SK-N-SH treated with all-trans-retinoic acid at 6 μM for 48 hours (cell line): Measurements from ENCODE around the gene CPA5.

ENCODE experiments used
- ARNTL ChIP-seq: fragments of 450-650 bp; formaldehyde crosslinking; IDR thresholded peaks from 2 replicates; pipeline ENCODE4 v1.5.0; 2020; ENCODE audit warnings: low read depth, mild to moderate bottlenecking, moderate library complexity, borderline replicate concordance
- ESRRG ChIP-seq: fragments of 250-450 bp; sonication (Bioruptor Pico); IDR thresholded peaks from 2 replicates; pipeline ENCODE4 v1.6.1; 2021; ENCODE audit warnings: mild to moderate bottlenecking
- ISL1 ChIP-seq: fragments of 250-450 bp; sonication (Bioruptor Pico); IDR thresholded peaks from 2 replicates; pipeline ENCODE4 v2.1.2; 2022; ENCODE audit warnings: mild to moderate bottlenecking, moderate library complexity
- PATZ1 ChIP-seq: fragments of 250-450 bp; sonication (Bioruptor Pico); IDR thresholded peaks from 2 replicates; pipeline ENCODE4 v1.8.0; 2020; ENCODE audit warnings: mild to moderate bottlenecking, moderate library complexity, borderline replicate concordance
- PPARA ChIP-seq: fragments of 250-450 bp; sonication (Bioruptor Pico); IDR thresholded peaks from 2 replicates; pipeline ENCODE4 v1.5.0; 2020; ENCODE audit warnings: mild to moderate bottlenecking, borderline replicate concordance
- RARB ChIP-seq: fragments of 250-450 bp; sonication (Bioruptor Pico); IDR thresholded peaks from 2 replicates; pipeline ENCODE4 v1.8.0; 2021; ENCODE audit warnings: mild to moderate bottlenecking, moderate library complexity
- SNAI2 ChIP-seq: fragments of 250-450 bp; sonication (Bioruptor Pico); IDR thresholded peaks from 2 replicates; pipeline ENCODE4 v1.5.0; 2020; ENCODE audit warnings: mild to moderate bottlenecking, moderate library complexity
- TCF4 ChIP-seq: fragments of 250-450 bp; sonication (Bioruptor Pico); IDR thresholded peaks from 2 replicates; pipeline ENCODE4 v1.8.0; 2021; ENCODE audit warnings: mild to moderate bottlenecking, moderate library complexity, borderline replicate concordance
- TOX ChIP-seq: fragments of 250-450 bp; sonication (Bioruptor Pico); IDR thresholded peaks from 2 replicates; pipeline ENCODE4 v1.8.0; 2021; ENCODE audit warnings: mild to moderate bottlenecking, moderate library complexity, borderline replicate concordance
- ZFP30 ChIP-seq: fragments of 450-650 bp; formaldehyde crosslinking; IDR thresholded peaks from 2 replicates; pipeline ENCODE4 v1.5.0; 2022; ENCODE audit warnings: mild to moderate bottlenecking, moderate library complexity
- ZNF565 ChIP-seq: fragments of 450-650 bp; formaldehyde crosslinking; conservative IDR thresholded peaks from 2 replicates; pipeline ENCODE4 v1.5.0; 2020; ENCODE audit warnings: low read depth, mild to moderate bottlenecking, moderate library complexity
- ZNF70 ChIP-seq: fragments of 450-650 bp; formaldehyde crosslinking; IDR thresholded peaks from 2 replicates; pipeline ENCODE4 v1.5.0; 2020; ENCODE audit warnings: mild to moderate bottlenecking, moderate library complexity
- ZNF8 ChIP-seq: fragments of 450-650 bp; formaldehyde crosslinking; IDR thresholded peaks from 2 replicates; pipeline ENCODE4 v1.5.0; 2020; ENCODE audit warnings: mild to moderate bottlenecking, moderate library complexity
- TF ChIP-seq, protein P1 (sequence below): fragments of 250-450 bp; sonication (Bioruptor Pico); IDR thresholded peaks from 2 replicates; pipeline ENCODE4 v1.8.0; 2021; ENCODE audit warnings: low read depth, mild to moderate bottlenecking, moderate library complexity, borderline replicate concordance

DNA sequence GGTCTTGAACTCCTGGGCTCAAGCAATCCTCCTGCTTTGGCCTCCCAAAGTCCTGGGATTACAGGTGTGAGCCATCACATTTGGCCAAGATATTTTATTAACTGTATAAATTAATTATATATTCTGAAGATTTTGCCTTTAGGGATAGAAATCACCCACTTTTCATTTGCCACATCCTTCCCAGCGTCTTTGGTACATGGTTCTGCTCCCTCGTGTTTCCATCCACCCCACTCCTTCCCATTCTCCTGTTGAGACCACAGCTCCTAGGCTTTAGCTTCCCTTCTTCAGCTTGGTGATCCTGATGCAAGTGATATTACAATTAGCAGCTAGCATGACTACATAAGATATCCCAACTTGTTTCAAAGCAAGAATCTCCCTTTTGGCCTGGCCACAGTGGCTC, 44.1 kb downstream of the CPA5 start:
- TF ChIP-seq ARNTL (CRISPR knock-in tag) (no peak), PPARA (no peak), ZFP30 (CRISPR knock-in tag) (no peak), ISL1 (CRISPR knock-in tag) (no peak), SNAI2 (no peak), ZNF70 (CRISPR knock-in tag) (no peak), PATZ1 (CRISPR knock-in tag) (no peak), TCF4 (CRISPR knock-in tag) (no peak), ZNF8 (CRISPR knock-in tag) (no peak), TOX (no peak), ZNF565 (CRISPR knock-in tag) (no peak), RARB (no peak), ESRRG (CRISPR knock-in tag) (no peak)
- TF ChIP-seq, protein P1, sequence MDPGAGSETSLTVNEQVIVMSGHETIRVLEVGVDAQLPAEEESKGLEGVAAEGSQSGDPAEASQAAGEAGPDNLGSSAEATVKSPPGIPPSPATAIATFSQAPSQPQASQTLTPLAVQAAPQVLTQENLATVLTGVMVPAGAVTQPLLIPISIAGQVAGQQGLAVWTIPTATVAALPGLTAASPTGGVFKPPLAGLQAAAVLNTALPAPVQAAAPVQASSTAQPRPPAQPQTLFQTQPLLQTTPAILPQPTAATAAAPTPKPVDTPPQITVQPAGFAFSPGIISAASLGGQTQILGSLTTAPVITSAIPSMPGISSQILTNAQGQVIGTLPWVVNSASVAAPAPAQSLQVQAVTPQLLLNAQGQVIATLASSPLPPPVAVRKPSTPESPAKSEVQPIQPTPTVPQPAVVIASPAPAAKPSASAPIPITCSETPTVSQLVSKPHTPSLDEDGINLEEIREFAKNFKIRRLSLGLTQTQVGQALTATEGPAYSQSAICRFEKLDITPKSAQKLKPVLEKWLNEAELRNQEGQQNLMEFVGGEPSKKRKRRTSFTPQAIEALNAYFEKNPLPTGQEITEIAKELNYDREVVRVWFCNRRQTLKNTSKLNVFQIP (CRISPR knock-in tag) = no peak
